ENCODE results near the gene ALPK1. TPM values are rescaled to one million over a fixed set of nuclear protein-coding genes. Genes with fewer than 3 reads are reported as not detected.

Gene ALPK1
- total RNA-seq, 1 experiment from 2014 or later = 21.3 TPM

DNA sequence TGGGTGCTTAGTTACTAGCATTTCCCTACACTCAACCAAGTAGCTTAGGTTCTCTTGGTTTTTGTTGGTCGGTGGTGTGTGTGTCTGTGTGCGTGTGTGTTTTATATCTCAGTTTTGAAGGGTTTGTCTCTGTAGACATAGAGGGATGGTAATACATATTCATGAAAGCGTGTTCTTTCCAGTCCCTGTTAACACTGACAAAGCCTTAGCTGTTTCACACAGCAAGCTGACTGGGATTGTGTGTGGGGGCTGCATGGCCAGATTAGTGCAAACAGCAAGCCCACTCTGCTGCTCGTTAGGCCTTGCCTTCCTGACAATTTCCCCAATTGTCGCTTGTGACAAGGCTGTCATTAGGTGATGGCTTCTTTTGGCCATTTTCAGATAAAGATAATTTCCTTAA lies 43.9 kb downstream of the ALPK1 start:
- CTCF ChIA-PET = no interaction called here
- Histone ChIP-seq H3K4me1 (ENCODE audit: control insufficient read depth in 1 of 2, insufficient read depth in 2 of 2, low read length in 2 of 2) (no peaks in the 10 kb centered on the region), H4K20me1 (ENCODE audit: insufficient read depth) (no peaks in the 10 kb centered on the region), H3K4me3 (replicated peaks in 1 of 2; ENCODE audit: low read depth in 1 of 2, low read length in 2 of 2) (no peak overlapping the region), H2AFZ (ENCODE audit: low read depth, low read length, poor library complexity, severe bottlenecking) (no peak overlapping the region), H3K9me3 (ENCODE audit: control insufficient read depth in 1 of 2, insufficient read depth in 1 of 2, low read depth in 1 of 2, low read length in 2 of 2) (no peaks in the 10 kb centered on the region), H3K79me2 (ENCODE audit: insufficient read depth, low read length) (no peaks in the 10 kb centered on the region), H3K9me2 (ENCODE audit: insufficient read depth) (peaks cover under 1% of the 10 kb centered on the region; the same call in 1 of the 2 replicates), H3K36me3 (ENCODE audit: control insufficient read depth in 1 of 2, insufficient read depth in 2 of 2, low read length in 2 of 2) (no peaks in the 10 kb centered on the region), H3K4me2 (ENCODE audit: low read length) (no peak overlapping the region), H3K9ac (ENCODE audit: low read length) (no peak overlapping the region), H3K27me3 (ENCODE audit: insufficient read depth, low read length) (no peaks in the 10 kb centered on the region), H3K27ac (ENCODE audit: low read depth, low read length) (no peak overlapping the region)
- intact Hi-C loops (cut with micrococcal nuclease) = no loop called here
- RAD21 ChIA-PET (ENCODE audit: low non-redundant PET in 1 of 2, low total read pairs in 2 of 2, uncharacterized antibody in 2 of 2, unreplicated experiment in 2 of 2) = no interaction called here
- TF ChIP-seq SRF (IDR thresholded peaks at IDR 0.05; ENCODE audit: low read depth) (no peak), EZH2 (IDR thresholded peaks at IDR 0.05) (no peak), SP1 (IDR thresholded peaks at IDR 0.05; ENCODE audit: low read depth) (no peak), SIN3A (IDR thresholded peaks at IDR 0.05; ENCODE audit: low read depth) (no peak), ZNF274 (IDR thresholded peaks at IDR 0.05; ENCODE audit: low read depth, low read length) (no peak), TCF7L2 (IDR thresholded peaks at IDR 0.05; ENCODE audit: borderline replicate concordance, extremely low read depth, insufficient read depth, insufficient read length) (no peak), POLR2AphosphoS5 (IDR thresholded peaks at IDR 0.05; ENCODE audit: low read depth, low read length) (no peak), ELF1 (IDR thresholded peaks at IDR 0.05; ENCODE audit: borderline replicate concordance, low read depth) (no peak)
- TF ChIP-seq, protein P1, sequence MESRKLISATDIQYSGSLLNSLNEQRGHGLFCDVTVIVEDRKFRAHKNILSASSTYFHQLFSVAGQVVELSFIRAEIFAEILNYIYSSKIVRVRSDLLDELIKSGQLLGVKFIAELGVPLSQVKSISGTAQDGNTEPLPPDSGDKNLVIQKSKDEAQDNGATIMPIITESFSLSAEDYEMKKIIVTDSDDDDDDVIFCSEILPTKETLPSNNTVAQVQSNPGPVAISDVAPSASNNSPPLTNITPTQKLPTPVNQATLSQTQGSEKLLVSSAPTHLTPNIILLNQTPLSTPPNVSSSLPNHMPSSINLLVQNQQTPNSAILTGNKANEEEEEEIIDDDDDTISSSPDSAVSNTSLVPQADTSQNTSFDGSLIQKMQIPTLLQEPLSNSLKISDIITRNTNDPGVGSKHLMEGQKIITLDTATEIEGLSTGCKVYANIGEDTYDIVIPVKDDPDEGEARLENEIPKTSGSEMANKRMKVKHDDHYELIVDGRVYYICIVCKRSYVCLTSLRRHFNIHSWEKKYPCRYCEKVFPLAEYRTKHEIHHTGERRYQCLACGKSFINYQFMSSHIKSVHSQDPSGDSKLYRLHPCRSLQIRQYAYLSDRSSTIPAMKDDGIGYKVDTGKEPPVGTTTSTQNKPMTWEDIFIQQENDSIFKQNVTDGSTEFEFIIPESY (IDR thresholded peaks at IDR 0.05; ENCODE audit: extremely low read depth, insufficient replicate concordance, low read length) = no peak
- TF ChIP-seq, protein P2, sequence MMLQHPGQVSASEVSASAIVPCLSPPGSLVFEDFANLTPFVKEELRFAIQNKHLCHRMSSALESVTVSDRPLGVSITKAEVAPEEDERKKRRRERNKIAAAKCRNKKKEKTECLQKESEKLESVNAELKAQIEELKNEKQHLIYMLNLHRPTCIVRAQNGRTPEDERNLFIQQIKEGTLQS (IDR thresholded peaks at IDR 0.05) = no peak
- DNase-seq (ENCODE audit: low read depth, low spot score) = no peak
- ATAC-seq = no peak
- no TSS peak for BruUV-seq (replicated peaks)
- POLR2A ChIA-PET = no interaction called here
